ENCODE measurements around the gene C10orf105. TPM values are rescaled to one million over a fixed set of nuclear protein-coding genes. Genes with fewer than 3 reads are reported as not detected.

The C10orf105 gene
- polyA plus RNA-seq, 1 of the 3 experiments (the other 2 are of a cell fraction), result not detected

DNA sequence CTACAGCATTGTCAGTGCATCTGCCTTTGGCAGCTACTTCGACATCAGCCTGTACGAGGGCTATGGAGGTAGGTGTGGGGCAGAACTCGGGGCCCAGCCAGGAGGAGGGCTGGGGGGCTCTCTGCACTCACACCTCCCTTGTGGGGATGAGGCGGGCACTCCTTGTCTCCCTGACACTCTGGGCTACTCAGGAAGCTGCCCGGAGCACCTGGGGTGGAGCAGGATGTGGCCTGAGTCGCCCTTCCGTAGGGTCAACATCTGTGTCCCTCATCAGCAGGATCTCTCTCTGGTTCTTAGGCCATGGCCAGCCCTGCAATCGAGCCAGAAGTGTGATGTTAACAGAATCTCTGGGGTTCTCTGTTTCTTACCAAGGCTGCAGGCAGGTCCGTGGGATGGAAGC is 40.2 kb downstream of the C10orf105 start (continued):
- TF ChIP-seq, protein P1, sequence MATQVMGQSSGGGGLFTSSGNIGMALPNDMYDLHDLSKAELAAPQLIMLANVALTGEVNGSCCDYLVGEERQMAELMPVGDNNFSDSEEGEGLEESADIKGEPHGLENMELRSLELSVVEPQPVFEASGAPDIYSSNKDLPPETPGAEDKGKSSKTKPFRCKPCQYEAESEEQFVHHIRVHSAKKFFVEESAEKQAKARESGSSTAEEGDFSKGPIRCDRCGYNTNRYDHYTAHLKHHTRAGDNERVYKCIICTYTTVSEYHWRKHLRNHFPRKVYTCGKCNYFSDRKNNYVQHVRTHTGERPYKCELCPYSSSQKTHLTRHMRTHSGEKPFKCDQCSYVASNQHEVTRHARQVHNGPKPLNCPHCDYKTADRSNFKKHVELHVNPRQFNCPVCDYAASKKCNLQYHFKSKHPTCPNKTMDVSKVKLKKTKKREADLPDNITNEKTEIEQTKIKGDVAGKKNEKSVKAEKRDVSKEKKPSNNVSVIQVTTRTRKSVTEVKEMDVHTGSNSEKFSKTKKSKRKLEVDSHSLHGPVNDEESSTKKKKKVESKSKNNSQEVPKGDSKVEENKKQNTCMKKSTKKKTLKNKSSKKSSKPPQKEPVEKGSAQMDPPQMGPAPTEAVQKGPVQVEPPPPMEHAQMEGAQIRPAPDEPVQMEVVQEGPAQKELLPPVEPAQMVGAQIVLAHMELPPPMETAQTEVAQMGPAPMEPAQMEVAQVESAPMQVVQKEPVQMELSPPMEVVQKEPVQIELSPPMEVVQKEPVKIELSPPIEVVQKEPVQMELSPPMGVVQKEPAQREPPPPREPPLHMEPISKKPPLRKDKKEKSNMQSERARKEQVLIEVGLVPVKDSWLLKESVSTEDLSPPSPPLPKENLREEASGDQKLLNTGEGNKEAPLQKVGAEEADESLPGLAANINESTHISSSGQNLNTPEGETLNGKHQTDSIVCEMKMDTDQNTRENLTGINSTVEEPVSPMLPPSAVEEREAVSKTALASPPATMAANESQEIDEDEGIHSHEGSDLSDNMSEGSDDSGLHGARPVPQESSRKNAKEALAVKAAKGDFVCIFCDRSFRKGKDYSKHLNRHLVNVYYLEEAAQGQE (IDR thresholded peaks at IDR 0.05; ENCODE audit: low read depth, low read length), result no peak
- TF ChIP-seq, protein P2, sequence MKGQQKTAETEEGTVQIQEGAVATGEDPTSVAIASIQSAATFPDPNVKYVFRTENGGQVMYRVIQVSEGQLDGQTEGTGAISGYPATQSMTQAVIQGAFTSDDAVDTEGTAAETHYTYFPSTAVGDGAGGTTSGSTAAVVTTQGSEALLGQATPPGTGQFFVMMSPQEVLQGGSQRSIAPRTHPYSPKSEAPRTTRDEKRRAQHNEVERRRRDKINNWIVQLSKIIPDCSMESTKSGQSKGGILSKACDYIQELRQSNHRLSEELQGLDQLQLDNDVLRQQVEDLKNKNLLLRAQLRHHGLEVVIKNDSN (IDR thresholded peaks at IDR 0.05; ENCODE audit: borderline replicate concordance, low read depth), result no peak

GRCh38 chr10:71678057-71678805 is 41.3 kb downstream of the C10orf105 start:
- 40% methylated on average over 8 of the region's 10 CpGs for WGBS (ENCODE audit: low lambda C conversion rate)
- DNase-seq, result no peak
- H3K36me3 ChIP-seq (replicated peaks in 1 of 2; ENCODE audit: control insufficient read depth in 1 of 2, insufficient read depth in 2 of 2, low read length in 1 of 2), result no peaks in the 10 kb centered on the region
- no peaks in the 10 kb centered on the region for H3K9me2 ChIP-seq
- H2AFZ ChIP-seq (ENCODE audit: low read depth), result no peak overlapping the region
- H3F3A ChIP-seq (replicated peaks; ENCODE audit: insufficient read depth), result no peaks in the 10 kb centered on the region
- no peaks in the 10 kb centered on the region for H3K9me3 ChIP-seq
- peaks cover 29% of the 10 kb centered on the region for H3K27me3 ChIP-seq (ENCODE audit: insufficient read depth)
- no peaks in the 10 kb centered on the region for H4K20me1 ChIP-seq (ENCODE audit: insufficient read depth)
- H3K79me2 ChIP-seq (ENCODE audit: insufficient read depth), result no peaks in the 10 kb centered on the region
- H3K4me2 ChIP-seq, result no peak overlapping the region
- POLR2A ChIA-PET, result no interaction called here
- no peak overlapping the region for H3K9ac ChIP-seq
- no peak overlapping the region for H3K4me3 ChIP-seq (ENCODE audit: low read depth in 2 of 2, low read length in 1 of 2)
- H3K27ac ChIP-seq (ENCODE audit: low read depth in 2 of 2, low read length in 1 of 2), result no peak overlapping the region
- no peak for TF ChIP-seq EZH2phosphoT487 (IDR thresholded peaks at IDR 0.05; ENCODE audit: borderline replicate concordance, low read depth)
- no peak for TF ChIP-seq MAX (IDR thresholded peaks at IDR 0.05; ENCODE audit: low read depth)
- TF ChIP-seq NRF1 (IDR thresholded peaks at IDR 0.05; ENCODE audit: low read depth, low read length), result no peak
- no peak for TF ChIP-seq RAD21 (IDR thresholded peaks at IDR 0.05; ENCODE audit: low read length)
- TF ChIP-seq, protein P3, sequence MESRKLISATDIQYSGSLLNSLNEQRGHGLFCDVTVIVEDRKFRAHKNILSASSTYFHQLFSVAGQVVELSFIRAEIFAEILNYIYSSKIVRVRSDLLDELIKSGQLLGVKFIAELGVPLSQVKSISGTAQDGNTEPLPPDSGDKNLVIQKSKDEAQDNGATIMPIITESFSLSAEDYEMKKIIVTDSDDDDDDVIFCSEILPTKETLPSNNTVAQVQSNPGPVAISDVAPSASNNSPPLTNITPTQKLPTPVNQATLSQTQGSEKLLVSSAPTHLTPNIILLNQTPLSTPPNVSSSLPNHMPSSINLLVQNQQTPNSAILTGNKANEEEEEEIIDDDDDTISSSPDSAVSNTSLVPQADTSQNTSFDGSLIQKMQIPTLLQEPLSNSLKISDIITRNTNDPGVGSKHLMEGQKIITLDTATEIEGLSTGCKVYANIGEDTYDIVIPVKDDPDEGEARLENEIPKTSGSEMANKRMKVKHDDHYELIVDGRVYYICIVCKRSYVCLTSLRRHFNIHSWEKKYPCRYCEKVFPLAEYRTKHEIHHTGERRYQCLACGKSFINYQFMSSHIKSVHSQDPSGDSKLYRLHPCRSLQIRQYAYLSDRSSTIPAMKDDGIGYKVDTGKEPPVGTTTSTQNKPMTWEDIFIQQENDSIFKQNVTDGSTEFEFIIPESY (IDR thresholded peaks at IDR 0.05; ENCODE audit: borderline replicate concordance, low read depth), result no peak
- TF ChIP-seq PBX3 (IDR thresholded peaks at IDR 0.05), result no peak
- TF ChIP-seq GABPA (IDR thresholded peaks at IDR 0.05; ENCODE audit: low read depth), result no peak
- TF ChIP-seq RCOR1 (IDR thresholded peaks at IDR 0.05; ENCODE audit: low read length), result no peak
- TF ChIP-seq MEF2A (IDR thresholded peaks at IDR 0.05; ENCODE audit: borderline replicate concordance, low read depth), result no peak
- no peak for TF ChIP-seq USF2 (IDR thresholded peaks at IDR 0.05; ENCODE audit: borderline replicate concordance, low read depth, low read length)
- no peak for TF ChIP-seq IRF3 (IDR thresholded peaks at IDR 0.05; ENCODE audit: low read depth, low read length)
- no peak for TF ChIP-seq ELF1 (IDR thresholded peaks at IDR 0.05)
- TF ChIP-seq POLR2AphosphoS5 (IDR thresholded peaks at IDR 0.05; ENCODE audit: low read depth, low read length), result no peak
- TF ChIP-seq, protein P1 (IDR thresholded peaks at IDR 0.05; ENCODE audit: low read depth, low read length), result no peak
- CTCF ChIA-PET, result interaction anchor here (0.7 to 2.7 kb wide), 4 partner anchors 18 to 218 kb away, joined by 3 to 10 read pairs (median 6); no protein-coding TSS in a partner anchor
- peaks cover 0 to 2% of the 10 kb centered on the region in 2 experiments; a peak in 1 of 4 replicates for H3K4me1 ChIP-seq (ENCODE audit: control insufficient read depth in 1 of 2, insufficient read depth in 2 of 2, low read depth in 1 of 2, low read length in 1 of 2)
